A549 (cell line): Measurements from ENCODE around the gene TIGIT. TPM values are rescaled to one million over a fixed set of nuclear protein-coding genes. Genes with fewer than 3 reads are reported as not detected.
A peak's percentile ranks its signal among the peaks of the same experiment; 100 is the strongest.

Experiments used
- ATAC-seq, 2 experiments: fragments of 200-7000 bp in 1 of 2; fragments of >200 bp in 1 of 2; cut with Nextera tagmentation in 1 of 2; cut with Tn5 transposase in 1 of 2; 3 replicates each; pipeline versions ENCODE4 v1.8.0 to v1.9.1; 2018 to 2020; ENCODE audit warnings: mild to moderate bottlenecking in 1 of 2, moderate library complexity in 1 of 2
- CTCF ChIA-PET: fragments of 300-600 bp; sonication (Branson Sonifier 250); formaldehyde crosslinking; extraction: SDS; loops from one replicate; lab custom pipeline; 2021; ENCODE audit warnings: antibody characterized with exemption, inconsistent platforms; lab: Yijun Ruan, JAX
- POLR2A ChIA-PET: fragments of 350-600 bp; formaldehyde crosslinking; extraction: SDS; loops from one replicate; lab custom pipeline; 2021; ENCODE audit warnings: antibody characterized with exemption, inconsistent platforms; lab: Yijun Ruan, JAX
- DNase-seq, 2 experiments: peaks; one replicate each; pipeline versions ENCODE4 v3.0.0 to v3.0.0-alpha.2; 2011 to 2016; ENCODE audit warnings: low read depth in 1 of 2, low spot score in 1 of 2
- FAIRE-seq: peaks from 2 replicates; lab custom pipeline; 2011; peaks lifted over from hg19 to GRCh38; lab: Jason Lieb, UNC
- H3K27ac ChIP-seq, 2 experiments: fragments of >200 bp; sonication (Bioruptor Twin); formaldehyde crosslinking; 3 replicates each; pipeline ENCODE4 v1.5.1; 2016 to 2017
- H3K4me1 ChIP-seq: fragments of >200 bp; sonication (Bioruptor Twin); formaldehyde crosslinking; 3 replicates; pipeline ENCODE4 v1.6.1; 2016
- H3K4me2 ChIP-seq: fragments of >200 bp; sonication (Bioruptor Twin); formaldehyde crosslinking; 3 replicates; pipeline ENCODE4 v1.6.1; 2016
- H3K4me3 ChIP-seq: fragments of >200 bp; sonication (Bioruptor Twin); formaldehyde crosslinking; 3 replicates; pipeline ENCODE4 v1.5.1; 2016
- H3K9me3 ChIP-seq: fragments of >200 bp; sonication (Bioruptor Twin); formaldehyde crosslinking; 3 replicates; pipeline ENCODE4 v1.6.1; 2016
- BHLHE40 ChIP-seq: IDR thresholded peaks from 2 replicates; pipeline ENCODE4 v1.6.1; 2012; ENCODE audit warnings: low read depth, low read length, inconsistent platforms
- CEBPB ChIP-seq, 2 experiments: fragments of >200 bp in 1 of 2; sonication (Bioruptor Twin) in 1 of 2; formaldehyde crosslinking in 1 of 2; IDR thresholded peaks; 2 replicates each; pipeline ENCODE4 v1.6.1; 2012 to 2016
- CHD2 ChIP-seq: fragments of 150-350 bp; IDR thresholded peaks from 2 replicates; pipeline ENCODE4 v1.6.1; 2014; ENCODE audit warnings: low read length; ENCODE audit not compliant: partially characterized antibody
- CHD4 ChIP-seq: fragments of 200-600 bp; sonication (generic); IDR thresholded peaks from 2 replicates; pipeline ENCODE4 v1.6.1; 2016; ENCODE audit warnings: antibody characterized with exemption, mild to moderate bottlenecking, borderline replicate concordance
- EP300 ChIP-seq, 2 experiments: fragments of >200 bp; sonication (Bioruptor Twin); formaldehyde crosslinking; IDR thresholded peaks; 2 replicates in 1 of 2; 3 replicates in 1 of 2; pipeline ENCODE4 v1.6.1; 2016 to 2017
- ESRRA ChIP-seq: fragments of 150-350 bp; IDR thresholded peaks from 2 replicates; pipeline ENCODE4 v1.6.1; 2014; ENCODE audit warnings: mild to moderate bottlenecking, low read length, borderline replicate concordance
- FOXS1 ChIP-seq: fragments of 250-450 bp; sonication (Bioruptor Pico); IDR thresholded peaks from 2 replicates; pipeline ENCODE4 v1.5.0; 2020; ENCODE audit warnings: mild to moderate bottlenecking, moderate library complexity
- HDAC2 ChIP-seq: fragments of 200-600 bp; sonication (generic); IDR thresholded peaks from 2 replicates; pipeline ENCODE4 v1.6.1; 2016
- MAFK ChIP-seq: fragments of 450-650 bp; IDR thresholded peaks from 2 replicates; pipeline ENCODE4 v1.6.1; 2014; ENCODE audit not compliant: partially characterized antibody
- MAZ ChIP-seq: fragments of 150-350 bp; IDR thresholded peaks from 2 replicates; pipeline ENCODE4 v1.6.1; 2014; ENCODE audit warnings: antibody characterized with exemption, low read depth, low read length, borderline replicate concordance
- NPAS2 ChIP-seq: fragments of 250-450 bp; sonication (Bioruptor Pico); IDR thresholded peaks from 2 replicates; pipeline ENCODE4 v1.8.0; 2022; ENCODE audit warnings: mild to moderate bottlenecking, moderate library complexity, borderline replicate concordance
- NR3C1 ChIP-seq: fragments of >200 bp; sonication (Bioruptor Twin); formaldehyde crosslinking; IDR thresholded peaks from 3 replicates; pipeline ENCODE4 v1.6.1; 2017
- POLR2A ChIP-seq: IDR thresholded peaks from 2 replicates; pipeline ENCODE4 v1.6.1; 2012; ENCODE audit warnings: mild to moderate bottlenecking, low read length
- POLR2AphosphoS2 ChIP-seq: conservative IDR thresholded peaks from 2 replicates; pipeline ENCODE4 v1.6.1; 2012; ENCODE audit warnings: low read length, improper control_type of control experiment, inconsistent platforms
- RCOR1 ChIP-seq: fragments of 150-350 bp; IDR thresholded peaks from 2 replicates; pipeline ENCODE4 v1.6.1; 2014; ENCODE audit warnings: antibody characterized with exemption, low read length, low read depth
- RNF2 ChIP-seq: fragments of 200-600 bp; sonication (generic); IDR thresholded peaks from 2 replicates; pipeline ENCODE4 v1.6.1; 2016; ENCODE audit warnings: low read depth, mild to moderate bottlenecking, antibody characterized with exemption, moderate library complexity, borderline replicate concordance
- SMC3 ChIP-seq: fragments of >200 bp; sonication (Bioruptor Twin); formaldehyde crosslinking; IDR thresholded peaks from 3 replicates; pipeline ENCODE4 v1.6.1; 2018; ENCODE audit warnings: inconsistent platforms
- SREBF2 ChIP-seq: fragments of 450-650 bp; IDR thresholded peaks from 2 replicates; pipeline ENCODE4 v1.6.1; 2014; ENCODE audit warnings: mild to moderate bottlenecking, moderate library complexity
- TP53 ChIP-seq: fragments of 250-450 bp; sonication (Bioruptor Pico); IDR thresholded peaks from 2 replicates; pipeline ENCODE4 v1.5.0; 2021; ENCODE audit warnings: mild to moderate bottlenecking, moderate library complexity
- ZFP36 ChIP-seq: fragments of 450-650 bp; IDR thresholded peaks from 2 replicates; pipeline ENCODE4 v1.6.1; 2014; ENCODE audit warnings: borderline replicate concordance; ENCODE audit not compliant: partially characterized antibody
- ZNF302 ChIP-seq: fragments of 250-450 bp; sonication (Bioruptor Pico); IDR thresholded peaks from 2 replicates; pipeline ENCODE4 v1.9.0; 2021; ENCODE audit warnings: inconsistent platforms, mild to moderate bottlenecking, moderate library complexity
- ZSCAN20 ChIP-seq: fragments of 250-450 bp; sonication (Bioruptor Pico); IDR thresholded peaks from 2 replicates; pipeline ENCODE4 v1.8.0; 2022; ENCODE audit warnings: mild to moderate bottlenecking, moderate library complexity
- WGBS: methylation state at CpG from one replicate; pipeline ENCODE4 v1.1.6; 2017; ENCODE audit errors: missing lambda C conversion rate; 5-methylcytosine and 5-hydroxymethylcytosine counted together
- polyA plus RNA-seq, 4 experiments: library from polyadenylated mRNA; depleted of rRNA in 3 of 4; stranded (reverse); fragments of >200 nt; fragmentation: RNase III in 1 of 4; extraction: RNeasy Plus Mini Kit Qiagen cat#74134 plus additional on column Dnase treatment in 1 of 4; gene quantifications; 2 replicates in 3 of 4; 3 replicates in 1 of 4; pipeline ENCODE4 v1.2.3, GENCODE V29; 2011 to 2017
- TF ChIP-seq, protein P1 (sequence below): IDR thresholded peaks from 2 replicates; pipeline ENCODE4 v1.6.1; 2012
- TF ChIP-seq, protein P2 (sequence below): fragments of >200 bp; sonication (Bioruptor Twin); formaldehyde crosslinking; IDR thresholded peaks from 3 replicates; pipeline ENCODE4 v1.5.1; 2016
- TF ChIP-seq, protein P3 (sequence below): IDR thresholded peaks from 2 replicates; pipeline ENCODE4 v1.6.1; 2012
- TF ChIP-seq, protein P4 (sequence below): fragments of >200 bp; sonication (Bioruptor Twin); formaldehyde crosslinking; IDR thresholded peaks from 3 replicates; pipeline ENCODE4 v1.6.1; 2016
- TF ChIP-seq, protein P5 (sequence below): fragments of 450-650 bp; IDR thresholded peaks from 2 replicates; pipeline ENCODE4 v1.6.1; 2014; ENCODE audit warnings: antibody characterized with exemption
- TF ChIP-seq, protein P6 (sequence below): fragments of 250-450 bp; sonication (Bioruptor Pico); IDR thresholded peaks from 2 replicates; pipeline ENCODE4 v1.5.0; 2020; ENCODE audit warnings: low read depth, mild to moderate bottlenecking, moderate library complexity

TIGIT gene
- polyA plus RNA-seq, 2 of the 4 experiments (the other 2 are of a cell fraction), result not detected

DNA sequence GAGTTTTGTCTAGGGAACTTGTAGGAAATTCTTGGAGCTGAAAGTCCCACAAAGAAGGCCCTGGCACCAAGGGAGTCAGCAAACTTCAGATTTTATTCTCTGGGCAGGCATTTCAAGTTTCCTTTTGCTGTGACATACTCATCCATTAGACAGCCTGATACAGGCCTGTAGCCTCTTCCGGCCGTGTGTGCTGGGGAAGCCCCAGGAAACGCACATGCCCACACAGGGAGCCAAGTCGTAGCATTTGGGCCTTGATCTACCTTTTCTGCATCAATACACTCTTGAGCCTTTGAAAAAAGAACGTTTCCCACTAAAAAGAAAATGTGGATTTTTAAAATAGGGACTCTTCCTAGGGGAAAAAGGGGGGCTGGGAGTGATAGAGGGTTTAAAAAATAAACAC, 15.0 kb downstream of the TIGIT start (continued):
- TF ChIP-seq RNF2, result no peak
- TF ChIP-seq POLR2A, result no peak
- TF ChIP-seq, protein P1, sequence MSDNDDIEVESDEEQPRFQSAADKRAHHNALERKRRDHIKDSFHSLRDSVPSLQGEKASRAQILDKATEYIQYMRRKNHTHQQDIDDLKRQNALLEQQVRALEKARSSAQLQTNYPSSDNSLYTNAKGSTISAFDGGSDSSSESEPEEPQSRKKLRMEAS, result no peak
- no peak for TF ChIP-seq HDAC2
- no peak for TF ChIP-seq CHD4

DNA sequence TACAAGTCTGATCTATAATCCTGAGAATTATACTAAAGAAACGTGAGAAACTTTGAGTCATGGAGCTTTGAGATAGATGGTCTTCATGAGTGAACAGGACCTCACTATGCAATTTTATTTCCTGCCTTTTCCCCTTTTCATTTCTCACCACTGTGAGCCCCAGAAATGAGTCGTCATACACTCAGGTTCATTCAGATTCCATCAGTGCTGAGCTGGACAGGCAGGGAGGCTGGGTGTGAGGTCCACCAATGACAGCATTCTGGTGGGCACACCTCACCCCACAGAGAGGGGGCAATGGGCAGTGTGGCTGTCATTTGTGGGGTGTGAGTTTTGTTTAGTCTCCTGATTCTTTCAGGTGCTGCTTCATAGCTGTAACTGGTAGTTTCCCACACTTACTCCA, 16.9 kb downstream of the TIGIT start:
- Histone ChIP-seq H3K4me3 (no peak overlapping the region), H3K4me2 (no peak overlapping the region), H3K27ac (no peak overlapping the region), H3K4me1 (no peaks in the 10 kb centered on the region), H3K9me3 (no peaks in the 10 kb centered on the region)
- ATAC-seq (peak in 1 of 2 experiments; percentile 37; a peak in 1 of 6 replicates), FAIRE-seq (no peak), DNase-seq (no peak)
- POLR2A ChIA-PET, result no interaction called here
- 58% methylated on average over 2 of the region's 2 CpGs for WGBS
- TF ChIP-seq POLR2AphosphoS2 (0 out of 2 replicates have a peak, but pooled peaks have one; percentile 38), ZNF302 (CRISPR knock-in tag) (no peak)
- CTCF ChIA-PET, result interaction anchor here (1.0 to 2.4 kb wide), 3 partner anchors 8 to 13 kb away, joined by 3 to 11 read pairs (median 3); no protein-coding TSS in a partner anchor

DNA sequence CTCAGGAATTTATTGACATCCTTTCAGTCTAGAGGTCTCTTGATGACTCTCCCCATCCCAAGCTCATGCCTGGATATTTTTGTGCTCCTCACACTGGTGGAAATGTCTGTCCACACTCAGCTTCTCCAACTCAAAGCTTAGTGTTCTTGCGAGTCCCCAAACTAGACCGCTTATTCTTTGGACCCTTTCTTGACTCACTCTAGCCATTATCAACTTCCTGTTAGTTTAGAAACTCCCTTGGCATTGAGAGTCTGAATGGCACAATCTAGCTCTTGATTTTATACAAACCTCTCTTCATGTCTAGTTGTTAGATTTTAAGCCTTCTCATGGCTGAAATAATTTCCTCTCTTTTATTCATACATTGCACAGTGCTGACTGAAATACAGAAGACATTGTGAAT, 19.6 kb downstream of the TIGIT start:
- FAIRE-seq (no peak), DNase-seq (no peak), ATAC-seq (no peak)
- ChIA-PET POLR2A (no interaction called here), CTCF (interaction anchor here (1.2 kb wide), 1 partner anchor 14 kb away, joined by 5 read pairs; no protein-coding TSS in a partner anchor)
- WGBS, result 95% methylated on average over 2 of the region's 2 CpGs
- H3K4me1 ChIP-seq, result no peaks in the 10 kb centered on the region
- TF ChIP-seq, protein P2, sequence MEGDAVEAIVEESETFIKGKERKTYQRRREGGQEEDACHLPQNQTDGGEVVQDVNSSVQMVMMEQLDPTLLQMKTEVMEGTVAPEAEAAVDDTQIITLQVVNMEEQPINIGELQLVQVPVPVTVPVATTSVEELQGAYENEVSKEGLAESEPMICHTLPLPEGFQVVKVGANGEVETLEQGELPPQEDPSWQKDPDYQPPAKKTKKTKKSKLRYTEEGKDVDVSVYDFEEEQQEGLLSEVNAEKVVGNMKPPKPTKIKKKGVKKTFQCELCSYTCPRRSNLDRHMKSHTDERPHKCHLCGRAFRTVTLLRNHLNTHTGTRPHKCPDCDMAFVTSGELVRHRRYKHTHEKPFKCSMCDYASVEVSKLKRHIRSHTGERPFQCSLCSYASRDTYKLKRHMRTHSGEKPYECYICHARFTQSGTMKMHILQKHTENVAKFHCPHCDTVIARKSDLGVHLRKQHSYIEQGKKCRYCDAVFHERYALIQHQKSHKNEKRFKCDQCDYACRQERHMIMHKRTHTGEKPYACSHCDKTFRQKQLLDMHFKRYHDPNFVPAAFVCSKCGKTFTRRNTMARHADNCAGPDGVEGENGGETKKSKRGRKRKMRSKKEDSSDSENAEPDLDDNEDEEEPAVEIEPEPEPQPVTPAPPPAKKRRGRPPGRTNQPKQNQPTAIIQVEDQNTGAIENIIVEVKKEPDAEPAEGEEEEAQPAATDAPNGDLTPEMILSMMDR, result no peak
- TF ChIP-seq EP300 (IDR thresholded peaks at IDR 0.05) (no peak), POLR2A (no peak), CHD4 (no peak), NPAS2 (CRISPR knock-in tag) (no peak), ZSCAN20 (no peak), MAFK (no peak), SMC3 (no peak), CEBPB (IDR thresholded peaks at IDR 0.05) (no peak)
- TF ChIP-seq, protein P3, sequence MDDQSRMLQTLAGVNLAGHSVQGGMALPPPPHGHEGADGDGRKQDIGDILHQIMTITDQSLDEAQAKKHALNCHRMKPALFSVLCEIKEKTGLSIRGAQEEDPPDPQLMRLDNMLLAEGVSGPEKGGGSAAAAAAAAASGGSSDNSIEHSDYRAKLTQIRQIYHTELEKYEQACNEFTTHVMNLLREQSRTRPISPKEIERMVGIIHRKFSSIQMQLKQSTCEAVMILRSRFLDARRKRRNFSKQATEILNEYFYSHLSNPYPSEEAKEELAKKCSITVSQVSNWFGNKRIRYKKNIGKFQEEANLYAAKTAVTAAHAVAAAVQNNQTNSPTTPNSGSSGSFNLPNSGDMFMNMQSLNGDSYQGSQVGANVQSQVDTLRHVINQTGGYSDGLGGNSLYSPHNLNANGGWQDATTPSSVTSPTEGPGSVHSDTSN, result no peak
- TF ChIP-seq, protein P4, sequence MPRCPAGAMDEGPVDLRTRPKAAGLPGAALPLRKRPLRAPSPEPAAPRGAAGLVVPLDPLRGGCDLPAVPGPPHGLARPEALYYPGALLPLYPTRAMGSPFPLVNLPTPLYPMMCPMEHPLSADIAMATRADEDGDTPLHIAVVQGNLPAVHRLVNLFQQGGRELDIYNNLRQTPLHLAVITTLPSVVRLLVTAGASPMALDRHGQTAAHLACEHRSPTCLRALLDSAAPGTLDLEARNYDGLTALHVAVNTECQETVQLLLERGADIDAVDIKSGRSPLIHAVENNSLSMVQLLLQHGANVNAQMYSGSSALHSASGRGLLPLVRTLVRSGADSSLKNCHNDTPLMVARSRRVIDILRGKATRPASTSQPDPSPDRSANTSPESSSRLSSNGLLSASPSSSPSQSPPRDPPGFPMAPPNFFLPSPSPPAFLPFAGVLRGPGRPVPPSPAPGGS, result no peak
- TF ChIP-seq, protein P5, sequence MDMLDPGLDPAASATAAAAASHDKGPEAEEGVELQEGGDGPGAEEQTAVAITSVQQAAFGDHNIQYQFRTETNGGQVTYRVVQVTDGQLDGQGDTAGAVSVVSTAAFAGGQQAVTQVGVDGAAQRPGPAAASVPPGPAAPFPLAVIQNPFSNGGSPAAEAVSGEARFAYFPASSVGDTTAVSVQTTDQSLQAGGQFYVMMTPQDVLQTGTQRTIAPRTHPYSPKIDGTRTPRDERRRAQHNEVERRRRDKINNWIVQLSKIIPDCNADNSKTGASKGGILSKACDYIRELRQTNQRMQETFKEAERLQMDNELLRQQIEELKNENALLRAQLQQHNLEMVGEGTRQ, result no peak
- H3K4me2 ChIP-seq, result no peak overlapping the region
- no peak overlapping the region for H3K27ac ChIP-seq
- no peaks in the 10 kb centered on the region for H3K9me3 ChIP-seq
- no peak overlapping the region for H3K4me3 ChIP-seq

DNA sequence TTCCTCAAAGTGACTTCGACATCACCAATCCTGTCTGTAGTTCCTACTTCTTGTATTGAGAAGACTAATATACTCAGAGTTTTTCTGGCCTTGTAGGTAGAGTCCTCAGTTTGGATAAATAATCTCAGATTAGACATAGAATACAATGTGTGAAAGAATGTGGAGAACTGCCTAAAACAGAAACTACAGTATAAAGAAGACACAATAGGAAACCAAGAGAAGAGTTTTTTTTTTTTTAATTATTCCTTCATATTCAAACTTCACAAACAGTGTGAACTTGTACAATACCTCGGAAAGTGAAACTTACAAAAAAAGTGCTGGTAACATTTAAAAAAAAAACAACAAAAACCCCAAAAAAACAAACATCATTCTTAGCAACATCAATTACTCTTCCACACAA, 20.5 kb downstream of the TIGIT start:
- FAIRE-seq (no peak), ATAC-seq (no peak), DNase-seq (no peak)
- H3K4me2 ChIP-seq, result no peak overlapping the region
- H3K27ac ChIP-seq, result no peak overlapping the region
- CTCF ChIA-PET, result no interaction called here
- TF ChIP-seq CHD2 (no peak), FOXS1 (CRISPR knock-in tag) (no peak), SREBF2 (no peak), NR3C1 (no peak), TP53 (no peak), ZFP36 (no peak), MAZ (no peak), POLR2AphosphoS2 (no peak), BHLHE40 (no peak), ESRRA (no peak), CEBPB (IDR thresholded peaks at IDR 0.05) (no peak), SMC3 (no peak), RCOR1 (no peak)
- TF ChIP-seq, protein P1, result no peak
- TF ChIP-seq, protein P6, sequence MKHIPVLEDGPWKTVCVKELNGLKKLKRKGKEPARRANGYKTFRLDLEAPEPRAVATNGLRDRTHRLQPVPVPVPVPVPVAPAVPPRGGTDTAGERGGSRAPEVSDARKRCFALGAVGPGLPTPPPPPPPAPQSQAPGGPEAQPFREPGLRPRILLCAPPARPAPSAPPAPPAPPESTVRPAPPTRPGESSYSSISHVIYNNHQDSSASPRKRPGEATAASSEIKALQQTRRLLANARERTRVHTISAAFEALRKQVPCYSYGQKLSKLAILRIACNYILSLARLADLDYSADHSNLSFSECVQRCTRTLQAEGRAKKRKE, result no peak
- WGBS, result 89% methylated on average over 2 of the region's 2 CpGs
- H3K4me3 ChIP-seq, result no peak overlapping the region
- H3K9me3 ChIP-seq, result no peaks in the 10 kb centered on the region
- POLR2A ChIA-PET, result no interaction called here
- H3K4me1 ChIP-seq, result peaks cover 2% of the 10 kb centered on the region; the same call in 1 of the 3 replicates
